ENCODE data around the gene CYP2W1.
A peak's percentile ranks its signal among the peaks of the same experiment; 100 is the strongest.

CYP2W1 gene

GRCh38 chr7:1017586-1018333 is 34.8 kb downstream of the CYP2W1 start:
- DNase-seq, result no peak

DNA sequence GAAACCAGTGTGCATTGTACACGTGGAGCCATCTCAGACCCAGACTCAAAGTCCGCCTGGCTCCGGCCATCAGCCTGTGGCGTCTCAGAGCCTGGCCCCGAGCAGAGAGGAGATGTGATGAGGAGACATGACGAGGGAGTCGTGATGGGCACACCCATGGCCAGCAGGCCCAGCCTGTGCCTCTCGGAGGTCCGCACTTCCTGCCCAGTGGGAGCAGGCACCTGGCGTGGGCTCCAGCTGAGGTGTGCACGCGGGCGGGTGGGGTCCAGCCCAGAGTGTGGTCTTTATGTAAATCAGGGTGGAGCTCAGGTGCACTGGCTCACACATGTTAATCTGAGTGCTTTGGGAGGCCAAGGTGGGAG is 35.3 kb downstream of the CYP2W1 start:
- no peak for DNase-seq

DNA sequence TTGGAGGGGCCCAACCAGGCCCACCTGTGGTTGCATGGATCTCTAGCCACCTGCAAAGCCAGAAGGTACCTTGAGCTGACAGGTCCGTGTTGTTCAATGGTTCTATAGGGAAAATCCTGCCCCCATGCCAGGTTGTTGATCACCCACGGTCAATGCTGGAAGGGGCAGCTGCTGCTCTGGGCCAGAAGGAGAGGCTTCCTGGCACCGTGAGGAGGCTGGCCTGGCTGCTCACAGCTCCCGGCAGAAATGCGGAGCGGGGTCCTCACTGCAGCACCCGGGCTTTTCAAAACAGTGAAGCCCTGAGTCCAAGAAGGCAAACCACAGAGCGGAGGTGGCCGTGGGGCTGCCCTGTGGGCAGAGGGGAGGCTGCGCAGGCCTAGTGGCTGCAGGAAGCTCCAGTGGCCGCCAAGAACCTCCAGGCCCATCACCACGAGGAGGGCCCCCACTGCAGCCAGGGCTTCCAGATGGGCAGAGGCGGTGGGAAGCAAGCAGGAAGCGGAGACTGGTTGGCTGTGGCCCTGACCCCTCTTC is 36.3 kb downstream of the CYP2W1 start:
- DNase-seq, result no peak

DNA sequence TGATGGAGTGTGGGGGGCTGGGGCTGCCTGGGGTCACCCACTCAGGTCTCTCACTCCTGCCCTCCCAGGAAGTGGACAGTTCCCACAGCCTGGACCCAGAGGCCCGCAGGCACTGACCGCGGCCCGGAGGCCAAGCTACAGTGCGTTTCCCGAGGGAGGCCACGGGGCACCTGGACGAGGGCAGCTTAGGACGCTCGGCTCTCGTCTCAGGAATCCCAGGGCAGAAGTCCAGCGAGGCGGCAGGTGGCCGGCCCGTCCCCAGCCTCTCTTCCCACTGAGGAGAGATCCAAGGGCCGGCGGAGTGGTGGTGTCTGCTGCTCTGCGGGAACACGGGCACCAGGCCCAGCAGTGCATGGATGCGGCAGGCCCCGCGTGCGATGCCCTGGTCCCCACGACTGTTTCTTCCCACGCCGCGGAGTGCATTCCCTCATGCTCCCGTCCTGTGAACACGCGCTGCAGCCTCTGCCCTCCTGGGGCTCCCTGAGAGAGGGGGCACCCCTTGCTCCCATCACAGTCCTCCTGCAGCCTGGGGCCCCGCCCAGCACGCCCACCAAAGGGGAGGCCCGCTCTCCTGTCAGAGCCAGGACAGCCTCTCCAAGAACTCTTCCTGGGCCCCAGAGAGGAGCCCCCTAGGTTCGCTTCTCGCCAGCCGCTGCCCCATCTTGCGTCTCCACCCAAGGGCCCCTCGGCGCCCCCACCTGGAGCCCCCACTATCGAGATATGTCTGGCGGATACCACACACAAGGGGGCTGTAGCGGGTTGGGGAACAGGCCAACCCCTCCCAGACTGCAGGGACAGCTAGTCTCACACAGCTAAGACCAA is 37.0 kb downstream of the CYP2W1 start:
- no peak for DNase-seq

- no peak for DNase-seq
Observed at GRCh38 chr7:1020849-1021251, 37.9 kb downstream of the CYP2W1 start.

GRCh38 chr7:1021366-1021765 is 38.4 kb downstream of the CYP2W1 start:
- DNase-seq, result no peak

DNA sequence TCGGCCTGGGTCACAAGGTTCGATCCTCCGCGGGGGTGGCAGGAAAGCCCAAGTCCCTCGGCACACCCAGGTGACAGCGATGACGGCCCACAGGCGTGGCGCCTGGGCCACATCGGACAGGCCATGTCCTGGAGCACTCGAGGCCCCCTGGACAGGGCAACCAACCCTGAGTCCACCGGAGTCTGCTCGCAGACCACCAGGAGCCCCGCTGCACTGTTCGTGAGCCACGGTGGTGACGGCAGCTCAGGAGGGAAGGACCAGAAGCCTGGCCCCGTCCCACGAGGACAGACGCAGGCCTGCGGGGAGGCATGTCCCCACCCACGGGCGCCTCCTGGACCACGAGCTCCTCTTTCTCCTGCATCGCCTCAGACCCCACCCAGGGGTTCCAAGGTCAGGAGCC is 39.0 kb downstream of the CYP2W1 start:
- no peak for DNase-seq

GRCh38 chr7:1022356-1022755 is 39.4 kb downstream of the CYP2W1 start:
- DNase-seq, result no peak

GRCh38 chr7:1022801-1023465 is 40.0 kb downstream of the CYP2W1 start:
- no peak for DNase-seq

GRCh38 chr7:1024331-1024841 is 41.4 kb downstream of the CYP2W1 start:
- no peak for DNase-seq

DNA sequence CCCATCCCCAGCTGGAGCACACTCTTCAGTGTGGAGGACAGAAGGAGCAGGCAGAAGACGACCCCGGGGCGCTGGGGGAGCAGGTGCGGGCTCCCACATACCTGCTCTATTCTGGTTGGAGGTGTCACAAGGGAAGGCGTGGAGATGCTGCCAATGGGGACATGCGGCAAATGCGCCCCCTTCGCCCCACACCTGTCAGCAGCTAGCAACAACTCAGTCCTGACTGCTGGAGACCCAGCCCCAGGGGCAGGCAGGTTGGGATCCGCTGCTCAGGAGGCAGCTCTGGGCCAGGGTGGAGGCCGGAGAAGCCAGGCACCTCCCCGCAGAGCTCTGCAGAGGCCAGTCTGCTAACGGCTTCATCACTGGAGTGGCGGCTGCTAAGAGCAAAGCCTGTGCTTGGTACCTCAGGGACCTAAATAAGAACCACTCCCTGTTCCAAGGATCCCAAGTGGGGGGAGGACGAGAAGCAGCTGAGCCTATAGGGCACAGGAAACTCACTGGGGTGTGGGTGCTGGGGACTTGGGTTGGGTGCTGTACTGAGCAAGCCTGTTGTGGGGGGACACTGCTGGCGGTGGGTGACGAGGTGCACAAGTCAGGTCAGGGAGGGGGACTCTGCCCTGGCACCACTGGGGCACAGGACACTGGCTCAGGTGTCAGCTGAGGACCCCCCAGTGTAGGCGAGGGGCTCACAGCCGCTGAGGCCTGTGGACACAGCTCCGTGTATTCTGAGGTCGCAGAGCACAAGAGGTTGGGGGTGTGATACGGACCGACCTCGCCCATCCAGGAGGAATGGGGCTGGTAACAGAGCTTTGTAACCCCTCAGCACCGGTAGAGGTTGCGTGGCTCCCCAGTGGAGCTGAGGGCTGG is 42.1 kb downstream of the CYP2W1 start:
- no peak for DNase-seq

DNA sequence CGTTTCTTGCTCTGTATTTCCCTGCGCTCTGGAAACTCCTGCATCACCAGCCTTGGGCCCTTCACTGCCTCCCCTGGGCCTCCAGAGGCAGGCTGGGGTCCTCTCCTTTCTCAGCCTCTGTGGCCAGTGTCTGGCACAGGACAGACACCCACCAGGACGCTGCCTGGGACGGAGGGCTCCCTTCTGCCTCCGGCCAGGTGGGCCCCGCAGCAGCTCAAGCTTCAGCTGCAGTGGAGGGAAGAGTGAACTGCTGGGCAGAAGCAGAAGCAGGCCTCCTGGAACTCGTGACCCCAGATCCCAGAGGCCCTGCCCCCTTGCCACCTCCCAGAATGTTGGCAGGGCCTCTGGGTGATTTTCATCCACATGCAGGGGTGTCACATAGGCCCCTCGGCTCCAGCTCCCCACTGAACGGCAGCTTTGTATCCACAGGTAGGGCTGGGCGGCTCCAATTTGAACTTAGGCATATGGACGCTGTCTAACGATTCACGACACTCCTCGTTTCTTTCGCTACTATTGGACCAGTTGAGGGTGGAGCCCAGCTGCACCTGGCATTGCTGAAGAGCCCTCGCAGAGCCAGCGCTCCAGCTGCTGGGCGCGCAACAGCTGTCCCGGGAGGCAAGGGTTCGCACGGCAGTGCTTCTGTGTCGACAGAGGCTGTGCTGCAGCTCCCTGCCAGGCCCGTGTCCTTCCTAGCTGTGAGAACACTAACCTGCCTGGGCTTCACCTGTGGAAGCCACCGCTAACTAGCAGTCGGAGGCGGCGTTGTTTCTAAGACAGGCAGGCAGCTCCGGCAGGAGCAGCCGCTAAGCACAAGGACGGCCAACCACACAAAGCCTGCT is 43.0 kb downstream of the CYP2W1 start:
- DNase-seq, result no peak

DNA sequence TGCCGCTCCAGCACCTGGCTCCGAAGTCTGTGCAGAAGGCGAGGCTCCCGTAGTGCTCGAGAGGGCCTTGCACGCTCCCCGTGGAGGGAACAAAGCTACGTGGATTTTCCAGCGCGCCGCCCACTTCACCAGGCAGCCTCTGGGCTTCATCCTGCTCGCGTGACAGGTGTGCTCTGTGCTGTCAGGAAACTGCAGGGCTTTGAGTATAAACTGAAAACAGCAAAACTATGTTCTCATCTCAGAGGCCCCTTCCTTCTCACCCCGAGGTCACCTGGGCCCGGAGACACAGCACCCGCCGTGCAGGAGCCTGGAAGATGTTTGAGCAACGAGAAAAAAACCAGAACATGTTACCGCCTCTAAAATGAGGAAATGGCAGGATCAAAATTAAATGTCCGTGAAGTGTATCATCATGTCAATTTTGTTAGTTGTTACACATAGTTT is 43.8 kb downstream of the CYP2W1 start:
- no peak for DNase-seq

GRCh38 chr7:1027242-1028043 is 44.5 kb downstream of the CYP2W1 start:
- DNase-seq, result no peak

- peak; percentile 88 for DNase-seq
Observed at GRCh38 chr7:1028044-1028770, 45.2 kb downstream of the CYP2W1 start.

DNA sequence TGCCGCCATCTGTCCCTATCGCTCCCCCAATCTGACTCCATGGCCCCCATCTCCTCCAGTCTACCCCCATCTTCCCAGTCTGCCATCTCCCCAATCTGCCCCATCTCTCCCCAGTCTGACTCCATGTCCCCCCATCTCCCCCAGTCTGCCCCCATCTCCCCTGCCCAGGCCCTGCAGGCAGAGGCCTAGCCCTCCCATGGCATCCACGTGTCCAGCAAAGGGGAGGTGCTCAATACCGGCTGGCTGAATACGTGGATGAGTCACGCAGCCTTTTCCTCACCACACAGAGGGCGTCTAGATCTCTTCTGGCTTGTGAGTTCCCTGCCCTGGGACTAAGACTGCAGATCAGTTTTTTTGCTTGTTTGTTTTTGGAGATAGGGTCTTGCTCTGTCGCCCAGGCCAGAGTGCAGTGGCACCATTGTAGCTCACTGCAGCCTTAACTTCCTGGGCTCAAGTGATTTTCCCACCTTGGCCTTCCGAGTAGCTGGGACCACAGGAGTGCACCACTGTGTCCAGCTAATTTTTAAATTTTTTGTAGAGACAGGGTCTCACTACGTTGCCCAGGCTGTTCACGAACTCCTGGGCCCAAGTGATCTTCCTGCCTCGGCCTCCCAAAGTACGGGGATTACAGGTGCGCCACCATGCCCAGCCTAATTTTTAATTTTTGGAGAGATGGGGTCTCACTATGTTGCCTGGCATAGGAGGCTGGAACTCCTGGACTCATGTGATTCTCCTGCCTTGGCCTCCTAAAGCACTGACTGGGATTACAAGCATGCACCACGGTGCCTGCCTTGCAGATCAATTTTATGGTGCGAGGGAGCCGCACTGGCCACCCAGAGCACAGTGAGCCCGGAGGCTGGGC is 46.0 kb downstream of the CYP2W1 start:
- DNase-seq, result peak; percentile 77

DNA sequence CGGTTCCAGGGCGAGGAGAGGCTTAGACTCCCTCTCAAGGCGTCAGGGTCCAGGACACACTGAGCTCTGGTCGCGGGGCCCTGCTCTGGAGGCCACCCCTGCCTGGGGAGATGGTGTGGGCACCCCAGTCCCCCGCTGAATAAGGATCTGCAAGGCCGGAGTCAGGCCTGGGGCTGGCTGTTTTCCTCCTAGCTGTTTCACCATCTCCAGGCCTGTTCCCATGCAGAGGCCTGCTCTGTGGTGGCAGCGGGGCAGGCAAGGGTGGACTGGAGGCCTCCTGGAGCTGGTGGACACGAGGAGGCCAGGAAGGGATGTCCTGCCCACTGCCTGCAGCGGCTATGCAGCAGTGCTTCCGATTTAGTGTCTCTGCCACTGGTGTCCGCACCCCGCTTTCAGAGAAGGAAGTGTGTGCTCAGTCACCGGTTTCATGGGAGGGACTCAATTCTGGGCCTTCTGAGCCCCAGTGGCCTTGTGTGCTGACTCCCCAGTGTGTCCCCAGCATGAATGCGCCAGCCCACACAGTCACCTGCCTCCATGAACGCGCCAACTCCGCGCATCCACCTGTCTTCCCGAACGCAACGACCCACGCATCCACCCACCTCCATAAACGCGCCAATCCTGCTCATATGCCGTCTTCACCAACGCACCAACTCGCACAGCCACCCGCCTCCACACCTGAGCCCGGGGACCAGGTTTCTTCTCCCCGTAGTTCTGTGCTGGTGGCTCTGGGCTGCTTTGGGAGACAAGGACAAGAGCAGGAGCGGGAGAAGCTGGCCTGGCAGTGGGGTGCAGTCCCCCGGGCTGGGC is 46.9 kb downstream of the CYP2W1 start:
- DNase-seq, result no peak
